GM21576 (cell line): ENCODE measurements around the gene MYCT1.
"Not testable (repeated sequence)": the region's sequence is repeated elsewhere in the genome, so short reads cannot be mapped to it uniquely, and the experiment has no call there.

Experiments used
- ATAC-seq: cut with Tn5 transposase; IDR thresholded peaks from one replicate; pipeline ENCODE4 v1.9.1; 2021; ENCODE audit warnings: mild to moderate bottlenecking, moderate library complexity; ENCODE audit not compliant: unreplicated experiment

The MYCT1 gene, protein sequence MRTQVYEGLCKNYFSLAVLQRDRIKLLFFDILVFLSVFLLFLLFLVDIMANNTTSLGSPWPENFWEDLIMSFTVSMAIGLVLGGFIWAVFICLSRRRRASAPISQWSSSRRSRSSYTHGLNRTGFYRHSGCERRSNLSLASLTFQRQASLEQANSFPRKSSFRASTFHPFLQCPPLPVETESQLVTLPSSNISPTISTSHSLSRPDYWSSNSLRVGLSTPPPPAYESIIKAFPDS

DNA sequence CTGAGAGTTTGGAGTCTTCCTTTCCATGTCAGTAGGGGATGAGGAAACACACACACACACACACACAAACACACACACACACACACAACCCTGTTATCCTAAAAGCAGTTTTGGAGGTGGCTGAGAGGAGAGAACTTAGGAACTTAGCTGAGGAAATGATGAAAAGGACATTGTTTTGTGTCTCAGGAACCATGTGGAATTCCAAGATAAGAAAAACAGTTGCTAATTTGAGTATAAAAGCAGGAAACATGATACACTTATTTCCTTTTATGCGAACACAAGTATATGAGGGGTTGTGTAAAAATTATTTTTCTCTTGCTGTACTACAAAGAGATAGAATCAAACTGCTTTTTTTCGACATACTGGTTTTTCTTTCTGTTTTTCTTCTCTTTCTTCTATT lies at the start of gene MYCT1:
Gene MYCT1, plus strand, starts transcription at position 264 of the 400 bp plus-strand sequence. Its CDS starts 6 bp downstream, at position 270.
- ATAC-seq, result no peak

DNA sequence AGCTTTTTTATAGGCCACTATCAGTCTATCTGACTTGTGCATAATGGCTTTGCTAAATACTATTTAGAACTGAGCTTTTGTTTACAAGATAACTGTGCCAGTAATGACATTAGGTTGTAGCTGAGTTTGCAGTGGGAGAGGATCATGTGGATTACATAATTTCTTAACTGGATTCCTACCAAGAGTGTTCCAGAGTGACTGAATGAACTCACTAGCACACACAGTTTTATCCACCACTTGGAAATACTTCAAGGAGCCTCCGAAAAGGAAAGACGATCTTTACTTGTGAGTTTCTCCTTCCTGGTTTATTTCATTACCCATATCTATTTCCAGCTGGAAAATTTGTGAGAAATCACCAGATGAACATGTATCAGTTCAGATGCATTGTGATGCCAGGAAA lies 49.6 kb upstream of the MYCT1 start:
- no peak for ATAC-seq

DNA sequence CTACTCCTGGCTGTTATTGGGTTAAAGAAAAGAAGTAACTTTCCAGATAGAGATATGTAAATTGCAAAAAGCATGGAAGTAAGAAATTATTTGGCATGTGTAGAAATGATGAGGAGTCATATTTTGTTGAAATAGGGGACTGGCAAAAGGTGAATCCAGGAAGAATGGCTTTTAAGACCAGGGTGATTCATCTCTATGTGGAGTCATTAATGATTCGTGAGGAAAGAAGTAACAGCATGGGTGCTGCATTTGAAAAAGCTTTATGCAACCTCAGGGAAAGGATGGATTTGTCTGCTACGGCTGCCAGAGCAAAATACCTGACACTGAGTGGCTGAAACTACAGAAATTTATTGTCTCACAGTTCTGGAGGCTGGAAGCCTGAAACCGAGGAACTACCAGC lies 45.7 kb upstream of the MYCT1 start:
- no peak for ATAC-seq

DNA sequence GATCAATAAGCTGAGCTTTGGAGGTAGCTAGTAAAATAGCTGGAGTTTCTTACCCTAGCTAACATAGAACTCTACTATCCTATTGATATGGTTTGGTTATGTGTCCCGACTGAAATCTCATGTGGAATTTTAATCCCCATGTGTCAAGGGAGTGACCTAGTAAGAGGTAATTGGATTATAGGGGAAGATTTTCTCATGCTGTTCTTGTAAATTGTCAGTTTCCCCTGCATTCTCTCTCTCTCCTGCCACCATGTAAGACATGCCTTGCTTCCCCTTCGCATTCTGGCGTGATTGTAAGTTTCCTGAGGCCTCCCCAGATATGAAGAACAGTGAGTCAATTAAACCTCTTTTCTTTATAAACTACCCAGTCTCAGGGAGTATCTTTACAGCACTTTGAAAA lies 35.9 kb upstream of the MYCT1 start:
- ATAC-seq, result no peak

DNA sequence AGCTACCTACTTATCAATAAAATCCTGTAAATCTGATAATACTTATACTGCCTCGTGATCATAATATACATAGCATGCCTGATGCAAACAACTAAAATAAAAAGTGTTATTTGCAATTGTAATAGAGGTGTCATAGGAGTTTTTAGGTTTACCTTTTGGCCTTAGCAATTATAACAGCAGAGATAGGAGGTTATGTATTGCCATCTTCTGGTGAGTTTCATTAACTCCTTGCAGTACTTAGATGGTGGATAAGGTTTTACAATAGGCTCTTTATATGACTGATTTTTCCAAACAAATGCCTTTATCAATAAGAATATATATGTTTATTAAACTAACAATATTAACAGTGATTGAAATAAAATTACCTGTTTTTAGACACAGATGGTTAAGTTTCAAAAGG lies 27.8 kb upstream of the MYCT1 start:
- ATAC-seq, result no peak

DNA sequence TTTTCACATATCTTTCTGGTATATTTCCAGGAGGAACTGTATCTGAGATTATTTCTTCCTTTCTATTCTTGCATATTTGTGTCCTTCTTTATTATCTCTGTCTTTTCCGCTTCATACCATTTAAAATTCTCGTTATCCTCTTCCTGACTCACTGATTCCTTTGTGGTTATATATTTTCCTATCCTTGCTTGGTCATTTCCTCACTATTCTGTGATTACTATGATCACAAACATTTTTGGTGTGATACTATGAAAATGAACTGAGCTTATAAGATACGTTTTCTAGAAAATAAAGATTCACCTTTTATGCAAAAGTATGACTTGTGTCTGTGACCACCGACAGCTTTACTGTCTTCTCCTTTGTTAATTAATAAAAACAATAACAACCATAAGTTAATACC lies 26.5 kb upstream of the MYCT1 start:
- no peak for ATAC-seq

DNA sequence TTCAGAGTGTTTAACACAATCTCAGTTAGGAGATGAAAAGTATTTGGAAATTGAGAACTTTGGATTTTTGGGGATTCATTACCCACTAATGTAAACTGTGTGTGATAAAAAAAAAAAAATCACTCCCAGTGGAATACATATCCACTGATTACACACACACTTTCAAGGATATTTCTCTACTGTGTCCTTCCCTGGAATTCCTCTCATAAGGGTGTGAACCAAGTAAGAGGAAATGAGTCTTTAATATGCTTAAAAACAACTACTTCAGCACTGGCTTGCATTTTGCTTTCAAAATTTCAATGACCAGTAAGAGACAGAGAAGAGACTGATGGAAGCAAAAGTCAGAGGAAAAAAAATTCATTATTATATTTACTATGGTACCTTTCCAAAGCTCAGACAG lies 24.5 kb upstream of the MYCT1 start:
- ATAC-seq, result no peak

DNA sequence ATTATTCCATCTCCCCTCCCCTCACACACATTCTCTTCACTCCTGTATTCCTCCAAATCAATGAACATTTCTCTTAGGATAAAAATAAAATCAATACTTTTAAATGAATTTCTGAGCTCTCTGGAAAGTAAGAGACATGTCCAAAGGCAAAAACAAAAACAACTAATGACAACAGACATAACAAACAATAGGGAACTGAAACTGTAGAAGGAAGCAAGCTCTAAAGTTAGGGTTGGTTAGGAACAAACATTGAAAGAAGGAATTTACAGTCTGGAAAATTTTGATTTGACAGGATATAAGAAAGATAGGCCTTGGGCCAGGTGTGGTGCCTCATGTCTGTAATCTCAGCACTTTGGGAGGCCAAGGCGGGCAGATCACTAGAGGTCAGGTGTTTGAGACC lies 17.5 kb upstream of the MYCT1 start:
- ATAC-seq, result no peak

DNA sequence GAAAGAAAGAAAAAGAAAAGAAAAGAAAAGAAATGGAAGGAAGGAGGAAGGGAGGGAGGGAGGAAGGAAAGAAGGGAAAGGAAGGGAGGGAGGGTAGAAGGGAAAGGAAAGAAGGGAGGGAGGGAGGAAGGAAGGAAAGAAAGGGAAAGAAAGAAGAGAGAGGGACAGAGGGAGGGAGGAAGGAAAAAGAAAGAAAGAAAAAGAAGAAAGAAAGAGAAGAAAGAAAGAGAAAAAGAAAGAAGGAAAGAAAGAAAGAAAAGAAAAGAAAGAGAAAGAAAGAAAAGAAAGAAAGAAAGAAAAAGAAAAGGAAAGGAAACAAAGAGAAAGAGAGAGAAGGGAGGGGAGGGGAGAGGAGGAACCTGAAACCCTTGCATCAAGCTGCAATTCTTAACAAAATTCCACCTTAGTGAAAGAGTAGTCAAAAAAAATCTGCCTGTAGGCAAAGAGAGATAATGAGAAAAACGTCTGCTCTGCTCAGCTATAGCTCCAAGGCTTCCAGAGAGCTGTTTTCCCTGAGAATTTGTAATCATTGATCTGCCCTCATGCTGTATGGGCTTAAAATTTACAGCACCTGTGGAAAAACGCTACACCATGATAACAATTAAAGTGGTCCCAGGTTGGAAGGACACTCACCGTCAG lies 16.7 kb upstream of the MYCT1 start:
- no peak for ATAC-seq

DNA sequence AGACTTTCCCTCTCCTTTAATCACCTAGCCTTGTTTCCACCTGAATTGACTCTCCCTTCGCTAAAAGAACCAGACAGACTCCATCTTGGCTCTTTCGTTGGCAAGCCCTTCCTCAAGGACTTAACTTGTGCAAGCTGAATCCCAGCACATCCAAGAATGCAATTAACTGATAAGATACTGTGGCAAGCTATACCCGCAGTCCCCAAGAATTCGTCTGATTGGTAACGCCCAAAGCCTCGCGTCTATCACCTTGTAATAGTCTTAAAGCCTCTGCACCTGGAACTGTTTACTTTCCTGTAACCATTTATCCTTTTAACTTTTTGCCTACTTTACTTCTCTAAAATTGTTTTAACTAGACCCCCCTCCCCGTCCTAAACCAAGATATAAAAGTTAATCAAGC lies 15.6 kb upstream of the MYCT1 start:
- no peak for ATAC-seq

DNA sequence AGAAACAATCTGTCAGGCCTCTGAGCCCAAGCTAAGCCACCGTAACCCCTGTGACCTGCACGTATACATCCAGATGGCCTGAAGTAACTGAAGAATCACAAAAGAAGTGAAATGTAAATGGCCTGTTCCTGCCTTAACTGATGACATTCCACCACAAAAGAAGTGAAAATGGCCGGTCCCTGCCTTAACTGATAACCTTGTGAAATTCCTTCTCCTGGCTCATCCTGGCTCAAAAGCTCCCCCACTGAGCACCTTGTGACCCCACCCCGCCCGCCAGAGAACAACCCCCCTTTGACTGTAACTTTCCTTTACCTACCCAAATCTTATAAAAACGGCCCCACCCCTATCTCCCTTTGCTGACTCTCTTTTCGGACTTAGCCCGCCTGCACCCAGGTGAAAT lies 14.8 kb upstream of the MYCT1 start:
- ATAC-seq, result not testable (repeated sequence)

DNA sequence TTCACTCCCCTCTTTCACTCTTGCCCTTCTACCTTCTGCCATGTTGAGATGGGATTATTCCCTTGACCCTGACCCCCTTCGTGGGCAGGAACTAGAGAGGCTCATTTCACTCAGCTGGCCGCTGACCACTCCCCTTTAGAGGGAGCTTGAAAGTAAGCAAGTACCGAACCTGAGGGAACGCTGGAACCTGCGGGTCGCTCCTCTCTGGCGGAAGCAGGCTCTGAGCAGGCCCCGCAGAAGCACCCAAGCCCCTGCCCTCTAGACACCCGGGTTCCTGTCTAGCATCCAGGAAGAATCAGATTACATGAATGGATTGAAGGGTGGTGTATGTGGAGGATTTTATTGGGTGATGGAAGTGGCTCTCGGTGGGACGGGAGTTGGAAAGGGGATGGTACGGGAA lies 11.9 kb upstream of the MYCT1 start:
- no peak for ATAC-seq

DNA sequence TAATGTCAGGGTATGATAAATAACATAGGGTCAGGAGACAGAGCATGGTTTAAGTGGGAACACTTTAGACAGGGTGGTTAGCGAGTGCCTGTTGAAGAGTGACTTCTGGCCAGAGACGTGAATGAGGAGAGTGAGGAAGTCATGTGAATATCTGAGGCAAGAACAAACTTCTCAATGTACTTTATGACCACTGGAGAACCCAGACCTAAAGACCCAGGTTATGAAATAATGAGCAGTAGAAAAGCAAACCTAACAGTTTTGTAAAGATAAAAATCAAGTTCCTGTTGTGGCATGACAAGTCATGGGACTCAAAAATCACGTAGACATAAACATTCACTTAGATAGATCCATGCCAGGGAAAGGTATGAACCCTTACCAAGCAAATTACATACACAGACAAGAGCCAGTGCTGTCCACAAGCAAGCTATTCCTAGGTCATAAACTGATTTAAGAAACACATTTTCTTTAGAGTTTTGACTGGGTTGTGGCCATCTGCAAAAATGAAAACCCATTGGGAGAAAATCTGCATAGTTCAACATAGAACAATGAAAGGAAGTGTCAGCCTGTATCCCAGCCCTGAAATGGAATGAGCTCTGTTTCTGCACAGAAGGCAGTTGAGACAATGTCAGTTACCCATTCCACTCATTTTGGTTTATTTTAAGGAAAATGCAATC lies 2.2 kb upstream of the MYCT1 start:
- no peak for ATAC-seq

DNA sequence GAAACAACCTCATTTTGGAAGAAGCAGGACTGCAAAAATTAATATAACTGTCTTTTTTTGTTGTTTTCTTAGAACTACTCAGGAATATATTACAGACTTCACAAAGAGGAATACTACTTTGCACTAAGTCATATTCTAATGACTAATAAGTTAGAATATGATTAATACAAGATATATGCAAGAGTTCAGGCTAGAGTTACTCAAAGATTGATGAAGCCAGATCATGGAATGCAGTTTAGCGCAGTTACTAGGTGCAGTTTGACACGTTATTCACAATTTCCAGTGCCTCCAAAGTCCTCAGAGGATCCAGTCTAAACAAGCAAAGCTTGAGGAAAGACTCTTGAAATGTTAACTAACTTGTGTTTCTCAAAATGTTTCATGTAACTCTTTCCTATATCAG lies 1.2 kb upstream of the MYCT1 start:
- ATAC-seq, result no peak

DNA sequence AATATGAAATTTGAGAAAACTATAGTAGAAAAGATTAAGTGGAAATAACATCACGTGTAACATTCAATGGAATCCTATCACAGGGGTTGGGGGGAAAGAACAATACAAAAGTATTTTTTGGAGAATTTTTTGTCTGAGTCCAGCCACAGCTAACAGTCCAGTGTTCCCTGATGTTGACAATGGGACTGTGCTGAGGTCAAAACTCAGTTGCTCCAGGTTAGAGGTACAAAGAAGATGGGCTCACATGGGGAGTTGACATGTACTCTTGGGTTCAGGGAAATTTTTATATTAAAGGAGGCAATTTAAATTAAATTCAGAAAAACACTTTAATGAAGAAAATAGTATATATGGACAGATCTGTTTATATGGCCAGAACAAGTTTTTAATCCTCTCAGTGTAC lies 995 bp downstream of the MYCT1 start:
- no peak for ATAC-seq

DNA sequence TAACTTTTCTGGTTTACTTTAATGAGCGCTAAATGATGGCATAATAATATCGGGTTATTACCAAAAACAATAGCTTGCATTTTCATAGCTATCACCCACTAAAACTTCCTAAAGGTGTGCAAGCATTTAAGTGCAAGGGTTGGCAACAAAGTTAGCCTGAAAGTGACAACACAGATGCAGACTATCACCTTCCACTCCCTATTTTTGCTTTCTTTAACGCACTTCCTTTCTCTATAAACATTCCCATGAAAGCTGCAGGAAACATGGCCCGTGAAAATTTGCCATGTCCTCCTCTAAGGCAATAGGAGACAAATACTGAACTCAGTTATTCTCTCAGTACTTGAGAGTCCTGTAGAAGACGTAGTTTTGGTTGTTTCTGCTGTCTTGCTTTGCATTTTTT lies 2.7 kb downstream of the MYCT1 start:
- ATAC-seq, result no peak

DNA sequence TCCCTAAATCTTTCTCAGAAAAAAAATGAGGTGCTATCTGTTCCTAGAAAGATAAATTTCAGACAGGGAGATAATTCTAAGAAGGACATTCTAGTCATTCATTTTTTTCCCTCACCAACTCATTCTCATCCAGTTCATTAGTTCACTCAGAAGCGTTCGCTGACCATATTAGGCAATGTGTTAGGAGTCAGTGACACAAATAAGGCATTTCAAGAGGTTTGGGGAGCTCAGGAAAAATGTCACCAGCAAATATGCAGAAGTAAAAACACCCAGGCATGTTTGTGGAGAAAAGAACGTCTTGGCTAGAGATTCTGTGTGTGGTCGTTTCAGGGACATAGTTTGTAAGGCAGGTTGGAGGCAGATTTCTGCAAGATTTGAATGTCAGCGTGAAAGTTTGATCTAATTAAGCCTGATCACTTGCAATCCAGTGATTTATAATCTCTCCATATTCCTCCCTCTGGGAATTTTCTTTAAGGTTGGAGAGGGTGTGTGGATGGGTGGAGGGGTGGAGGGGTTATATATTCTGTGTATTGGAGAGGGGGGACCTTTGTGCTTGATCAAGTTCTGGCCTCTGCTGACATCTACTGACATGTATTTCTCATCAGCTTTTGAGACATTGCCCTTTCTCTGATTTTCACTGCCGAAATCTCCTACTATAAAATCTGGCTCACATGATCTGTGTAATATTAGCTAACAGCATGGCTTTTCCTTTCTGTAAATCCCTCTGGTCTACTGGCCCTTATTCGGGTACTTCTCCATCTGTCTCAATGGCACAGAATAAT lies 3.6 kb downstream of the MYCT1 start:
- ATAC-seq, result no peak

DNA sequence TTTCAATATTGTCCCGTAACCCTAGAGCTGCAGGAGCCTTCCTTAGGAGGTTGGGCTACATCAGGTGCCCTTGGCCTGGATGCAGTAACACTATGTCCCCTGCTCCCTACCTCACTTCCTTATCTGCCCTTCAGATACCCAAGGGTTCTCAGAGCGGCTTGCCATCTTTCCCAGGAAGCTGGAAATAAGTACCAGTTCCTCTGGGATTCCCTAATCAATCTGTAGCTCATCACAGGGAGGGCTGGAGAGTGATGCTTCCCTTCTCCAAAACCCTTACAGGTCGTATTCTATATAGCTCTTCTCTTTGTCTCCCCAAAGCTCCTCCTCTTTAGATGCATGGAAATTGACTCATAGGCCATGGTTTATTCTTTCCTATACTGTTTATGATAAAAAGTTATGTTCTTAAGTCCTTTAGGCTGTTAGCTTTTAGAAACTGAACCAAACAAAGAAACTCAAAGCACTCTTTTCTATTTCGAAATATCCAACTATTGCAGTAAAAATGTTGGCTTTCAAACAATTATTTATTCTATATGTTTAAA lies 4.2 kb downstream of the MYCT1 start:
- no peak for ATAC-seq

DNA sequence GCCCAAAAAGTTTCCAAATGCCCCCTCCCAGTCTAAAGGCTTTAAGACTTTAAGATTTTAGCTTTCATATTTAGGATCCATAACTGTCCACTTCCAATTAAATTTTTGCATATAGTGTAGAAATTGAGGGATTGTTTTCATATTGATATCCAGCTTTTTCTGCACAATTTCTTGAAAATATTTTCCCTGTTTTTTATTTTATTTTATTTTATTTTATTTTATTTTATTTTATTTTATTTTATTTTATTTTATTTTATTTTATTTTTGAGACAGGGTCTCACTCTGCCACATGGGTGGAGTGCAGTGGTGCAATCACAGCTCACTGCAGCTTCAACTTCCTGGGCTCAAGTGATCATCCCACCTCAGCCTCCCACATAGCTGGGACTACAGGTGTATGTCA lies 6.1 kb downstream of the MYCT1 start:
- not testable (repeated sequence) for ATAC-seq

DNA sequence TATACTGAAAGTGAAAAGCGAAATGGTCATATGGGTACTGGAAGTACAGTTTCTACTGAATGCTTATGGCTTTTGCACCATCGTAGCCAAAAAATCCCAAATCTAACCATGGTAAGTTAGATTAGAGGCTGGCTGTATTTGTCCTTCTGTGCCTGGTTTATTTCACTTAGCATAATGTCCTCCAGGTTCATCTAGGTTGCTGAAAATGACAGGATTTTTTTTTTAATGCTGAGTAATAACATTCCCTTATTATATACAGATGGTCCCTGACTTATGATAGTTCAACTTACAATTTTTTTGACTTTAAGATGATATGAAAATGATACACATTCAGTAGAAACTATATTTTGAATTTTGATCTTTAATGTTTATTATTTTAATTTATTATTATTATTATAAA lies 7.6 kb downstream of the MYCT1 start:
- ATAC-seq, result no peak

DNA sequence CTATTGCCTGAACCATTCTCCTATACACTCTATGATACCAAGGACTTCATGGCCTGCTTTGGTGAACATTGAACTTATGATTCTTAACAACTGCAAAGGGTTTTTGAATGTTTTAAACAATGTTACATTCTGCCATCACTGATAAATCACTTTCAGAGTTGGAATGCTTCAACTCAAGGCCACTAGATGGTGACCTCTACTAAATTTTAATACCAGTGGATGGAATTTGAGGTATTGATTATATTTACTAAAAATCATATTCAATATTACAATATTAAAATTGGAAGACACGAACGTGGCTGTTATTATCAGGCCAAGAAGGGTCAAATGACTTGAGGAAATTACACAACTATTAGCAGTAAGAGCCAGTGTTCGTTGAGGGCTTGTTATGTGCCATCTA lies 18.6 kb downstream of the MYCT1 start:
- no peak for ATAC-seq
